CD4-positive, alpha-beta T cell treated with Interleukin-17A for 4 hours (primary cell): ENCODE results near the gene TMPRSS6.

Experiments used
- DNase-seq: peaks from one replicate; pipeline ENCODE4 v3.0.0-alpha.2; 2020; ENCODE audit warnings: mixed read lengths

TMPRSS6 gene

DNA sequence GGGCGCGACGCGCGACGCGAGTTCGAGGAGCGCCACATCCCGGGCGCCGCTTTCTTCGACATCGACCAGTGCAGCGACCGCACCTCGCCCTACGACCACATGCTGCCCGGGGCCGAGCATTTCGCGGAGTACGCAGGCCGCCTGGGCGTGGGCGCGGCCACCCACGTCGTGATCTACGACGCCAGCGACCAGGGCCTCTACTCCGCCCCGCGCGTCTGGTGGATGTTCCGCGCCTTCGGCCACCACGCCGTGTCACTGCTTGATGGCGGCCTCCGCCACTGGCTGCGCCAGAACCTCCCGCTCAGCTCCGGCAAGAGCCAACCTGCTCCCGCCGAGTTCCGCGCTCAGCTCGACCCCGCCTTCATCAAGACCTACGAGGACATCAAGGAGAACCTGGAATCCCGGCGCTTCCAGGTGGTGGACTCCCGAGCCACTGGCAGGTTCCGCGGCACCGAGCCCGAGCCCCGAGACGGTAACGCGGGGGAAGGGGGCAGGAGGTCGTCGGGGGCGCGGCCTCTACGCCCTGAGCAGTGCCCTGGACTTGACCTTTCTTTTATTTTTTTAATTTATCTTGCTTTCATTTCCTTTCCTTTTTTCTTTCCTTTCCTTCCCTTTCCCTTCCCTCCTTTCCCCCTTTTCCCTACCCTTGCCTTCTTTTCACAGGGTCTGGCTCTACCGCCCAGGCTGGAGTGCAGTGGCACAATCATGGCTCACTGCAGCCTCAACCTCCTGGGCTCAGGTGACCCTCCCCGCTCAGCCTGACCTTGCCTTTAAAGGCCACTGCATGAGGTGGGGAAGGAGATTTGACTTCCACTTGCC lies 85.0 kb downstream of the TMPRSS6 start:
- no peak for DNase-seq

DNA sequence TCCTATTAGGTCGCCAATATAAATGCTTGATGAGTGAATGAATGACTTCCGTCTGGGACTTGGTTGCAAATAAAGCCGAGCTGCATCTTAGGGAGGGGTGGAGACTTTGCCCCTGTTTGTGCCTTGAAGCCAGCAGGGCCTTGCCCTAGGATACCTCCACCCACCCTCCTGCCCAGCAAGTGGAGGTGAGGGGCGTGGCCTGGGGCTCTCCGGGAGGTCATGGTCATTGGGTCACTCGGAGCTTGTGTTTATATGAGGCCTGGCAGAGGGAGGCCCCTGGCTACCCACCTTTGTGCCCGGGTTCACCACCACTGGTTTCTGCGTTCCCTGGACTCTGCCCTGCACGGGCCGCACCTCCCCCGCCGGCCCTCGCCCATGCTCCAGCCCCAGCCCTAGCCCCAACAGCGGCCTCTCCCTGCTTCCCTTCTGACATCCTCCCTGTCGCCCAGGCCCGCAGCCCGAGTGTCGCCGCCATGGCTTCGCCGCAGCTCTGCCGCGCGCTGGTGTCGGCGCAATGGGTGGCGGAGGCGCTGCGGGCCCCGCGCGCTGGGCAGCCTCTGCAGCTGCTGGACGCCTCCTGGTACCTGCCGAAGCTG lies 85.7 kb downstream of the TMPRSS6 start:
- no peak for DNase-seq

DNA sequence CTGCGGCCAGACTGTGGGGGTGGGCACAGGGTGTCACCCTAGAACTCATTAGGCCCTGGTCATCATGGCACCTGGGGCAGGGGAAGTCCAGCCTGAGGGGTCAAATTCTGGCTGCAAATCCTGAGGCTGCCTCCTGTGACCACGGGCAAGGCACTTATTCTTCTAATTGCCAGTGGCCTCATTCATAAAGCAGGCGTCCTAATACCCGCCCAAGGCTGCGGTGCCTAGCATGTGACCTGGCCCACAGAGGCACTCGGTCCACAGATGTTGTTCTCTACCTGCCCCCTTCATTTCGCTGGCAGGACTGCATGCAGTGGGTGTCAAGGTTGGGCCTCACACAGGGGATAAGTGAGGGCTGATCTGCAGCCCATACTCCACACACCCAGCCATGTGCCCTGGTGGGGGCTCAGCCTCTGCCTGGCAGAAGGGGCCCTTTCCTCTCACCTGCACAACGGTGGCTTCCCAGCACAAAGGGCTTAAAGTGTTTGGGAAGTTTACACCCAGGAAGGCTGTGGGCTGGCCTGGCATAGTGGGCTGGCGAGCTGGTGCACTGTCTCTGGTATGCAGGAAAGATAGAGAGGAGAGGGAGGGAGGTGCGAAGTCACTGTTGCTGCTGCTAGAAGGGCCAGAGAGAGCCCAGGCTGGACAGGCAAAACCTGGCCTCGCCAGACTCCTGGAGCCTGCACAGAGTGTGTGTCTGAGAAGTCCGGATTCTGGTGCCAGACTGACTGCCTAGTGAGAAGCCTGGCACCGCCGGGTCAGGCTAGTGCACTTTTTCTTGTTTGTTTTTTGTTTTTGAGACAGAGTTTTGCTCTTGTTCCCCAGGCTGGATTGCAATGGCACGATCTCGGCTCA lies 86.8 kb downstream of the TMPRSS6 start:
- no peak for DNase-seq

DNA sequence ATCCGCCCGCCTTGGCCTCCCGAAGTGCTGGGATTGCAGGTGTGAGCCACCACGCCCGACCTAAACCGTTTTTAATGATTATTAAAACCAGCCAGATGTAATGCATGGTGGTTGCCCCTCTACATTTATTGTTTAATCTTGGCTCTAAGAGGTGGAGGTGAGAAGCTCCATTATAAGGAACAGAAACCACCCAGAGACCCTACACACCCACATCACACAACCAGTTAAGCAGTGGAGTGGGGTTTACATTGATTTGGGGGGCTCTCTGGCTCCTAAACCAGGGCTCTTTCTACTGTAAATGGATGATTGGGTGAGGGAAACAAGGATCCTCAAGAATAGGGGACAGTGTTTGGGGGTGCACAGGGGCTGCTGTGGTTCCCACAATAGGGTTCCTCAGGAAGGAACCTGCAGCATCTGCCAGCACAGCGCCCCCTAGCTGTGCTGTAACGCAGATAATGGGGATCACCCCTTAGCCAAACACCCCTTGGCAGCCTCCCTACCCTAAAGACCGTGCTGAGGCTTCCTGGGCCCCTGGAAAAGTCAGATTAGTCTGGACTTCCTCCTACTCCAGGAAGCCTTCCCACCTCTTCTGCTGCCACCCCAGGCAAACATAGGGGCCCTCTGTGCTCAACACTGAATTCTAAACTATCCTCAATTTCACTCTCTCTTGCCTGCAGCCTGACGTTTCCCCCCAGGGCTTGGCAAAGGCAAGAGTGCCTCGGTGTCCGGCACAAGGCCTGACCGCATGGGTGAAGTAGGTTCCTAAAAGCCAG lies 87.6 kb downstream of the TMPRSS6 start:
- DNase-seq = peak; percentile 69

DNA sequence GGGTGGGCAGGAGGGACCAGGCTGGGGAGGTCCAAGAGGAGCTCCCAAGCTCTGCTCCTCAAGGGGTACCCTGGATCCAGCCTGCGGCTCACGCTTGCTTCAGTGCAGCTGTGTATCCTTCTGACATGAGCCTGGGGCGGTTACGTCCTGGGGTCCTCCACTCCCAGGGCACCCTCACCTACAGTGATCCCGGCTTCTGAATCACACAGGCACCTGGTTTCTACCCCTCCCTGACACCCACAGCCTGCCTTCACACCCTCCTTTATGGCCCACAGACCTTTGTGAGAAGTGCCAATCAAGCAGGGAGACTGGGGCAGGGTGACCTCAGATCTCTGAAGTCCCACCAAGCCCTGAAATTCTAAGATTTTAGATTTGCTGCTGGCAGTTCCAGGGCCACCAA lies 88.5 kb downstream of the TMPRSS6 start:
- DNase-seq = no peak

DNA sequence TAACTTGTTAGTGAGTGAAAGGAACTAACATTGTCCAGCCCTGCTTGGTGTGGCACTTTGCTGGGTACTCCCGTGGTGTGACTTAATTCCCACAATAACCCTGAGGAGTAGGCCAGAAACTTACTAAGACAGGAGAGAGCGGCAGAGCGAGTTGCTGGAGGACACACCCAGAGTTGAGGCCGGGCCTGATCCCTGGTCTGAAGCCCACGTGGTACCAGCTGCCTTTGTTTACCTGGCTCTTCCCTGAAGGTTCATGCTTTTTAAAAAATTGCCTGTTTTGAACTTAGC lies 89.4 kb downstream of the TMPRSS6 start:
- no peak for DNase-seq

DNA sequence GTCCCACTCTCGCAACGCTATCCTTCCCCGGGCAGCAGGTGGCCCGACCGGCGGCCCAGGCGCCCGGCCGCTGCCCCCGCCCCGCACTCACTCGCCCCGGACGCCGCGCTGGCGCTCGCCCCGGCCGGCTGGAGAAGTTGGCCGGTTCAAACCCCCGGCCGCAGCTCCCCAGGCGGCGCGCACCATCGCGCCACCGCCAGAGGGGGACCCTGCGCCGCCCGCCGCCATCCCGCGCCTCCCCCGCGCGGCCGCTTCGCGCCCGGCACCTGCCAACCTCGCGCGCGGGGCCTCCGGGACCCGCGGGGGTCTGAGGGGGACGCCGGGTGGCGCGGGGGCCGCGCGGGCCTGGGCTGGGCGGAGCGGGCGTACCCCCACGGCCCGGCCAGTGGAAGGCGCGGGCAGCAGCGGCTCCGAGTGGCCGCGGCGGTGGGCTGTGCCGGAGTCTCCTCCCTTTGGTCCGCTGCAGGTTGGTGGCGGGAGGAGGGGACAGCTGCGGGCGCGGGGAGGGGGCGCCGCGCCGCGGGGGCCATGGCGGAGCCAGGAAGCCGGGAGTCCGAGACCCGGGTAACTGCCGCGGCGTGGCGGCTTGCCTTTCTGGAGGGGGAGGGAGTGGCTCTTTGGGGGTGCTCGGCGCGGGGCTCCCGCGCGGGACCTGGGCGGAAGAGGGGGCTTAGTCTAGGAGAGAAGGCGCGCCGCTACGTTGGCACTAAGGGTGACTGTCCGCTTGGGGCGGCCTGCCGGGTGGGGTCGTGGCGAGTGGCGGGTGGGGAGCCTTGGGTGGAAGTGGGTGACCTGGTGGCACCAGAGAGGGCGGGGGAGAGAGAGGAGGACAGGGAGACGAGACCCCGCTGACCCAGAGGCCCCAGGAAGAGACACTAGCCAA lies 90.0 kb downstream of the TMPRSS6 start, which contains the start of the genes MPST and TST:
TSS of gene MPST (plus strand) at position 434 of the 883 bp plus-strand sequence. CDS start at position 529, 95 bp downstream.
TSS of gene TST (minus strand) at position 139 of the 883 bp plus-strand sequence. CDS start 715 bp downstream, outside the sequence.
- peak; percentile 43 for DNase-seq

DNA sequence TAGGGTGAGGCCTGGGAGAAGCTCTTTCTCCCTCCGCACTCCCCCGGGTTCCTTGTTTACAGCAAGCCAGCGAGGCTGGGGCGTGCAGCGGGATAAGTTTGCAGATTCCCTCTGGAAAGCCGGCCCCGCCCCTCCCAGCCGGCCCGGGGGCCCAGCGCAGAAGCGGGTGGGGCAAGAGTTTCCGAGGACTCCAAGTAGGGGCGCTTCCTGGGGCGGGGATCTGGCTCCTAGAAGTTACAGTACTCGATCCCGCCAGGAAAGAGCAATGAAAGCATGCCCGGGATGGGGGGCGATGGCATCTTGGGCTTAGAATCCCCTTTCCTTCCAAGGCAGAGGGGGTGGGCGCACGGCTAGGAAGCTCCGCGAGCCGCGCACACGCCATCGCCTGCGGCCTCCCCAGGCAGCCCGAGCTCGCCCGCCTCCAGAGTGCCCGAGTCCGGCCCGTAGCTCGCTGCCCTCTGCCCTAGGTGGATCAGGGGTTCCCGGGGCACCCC lies 90.7 kb downstream of the TMPRSS6 start:
- peak; percentile 4 for DNase-seq

DNA sequence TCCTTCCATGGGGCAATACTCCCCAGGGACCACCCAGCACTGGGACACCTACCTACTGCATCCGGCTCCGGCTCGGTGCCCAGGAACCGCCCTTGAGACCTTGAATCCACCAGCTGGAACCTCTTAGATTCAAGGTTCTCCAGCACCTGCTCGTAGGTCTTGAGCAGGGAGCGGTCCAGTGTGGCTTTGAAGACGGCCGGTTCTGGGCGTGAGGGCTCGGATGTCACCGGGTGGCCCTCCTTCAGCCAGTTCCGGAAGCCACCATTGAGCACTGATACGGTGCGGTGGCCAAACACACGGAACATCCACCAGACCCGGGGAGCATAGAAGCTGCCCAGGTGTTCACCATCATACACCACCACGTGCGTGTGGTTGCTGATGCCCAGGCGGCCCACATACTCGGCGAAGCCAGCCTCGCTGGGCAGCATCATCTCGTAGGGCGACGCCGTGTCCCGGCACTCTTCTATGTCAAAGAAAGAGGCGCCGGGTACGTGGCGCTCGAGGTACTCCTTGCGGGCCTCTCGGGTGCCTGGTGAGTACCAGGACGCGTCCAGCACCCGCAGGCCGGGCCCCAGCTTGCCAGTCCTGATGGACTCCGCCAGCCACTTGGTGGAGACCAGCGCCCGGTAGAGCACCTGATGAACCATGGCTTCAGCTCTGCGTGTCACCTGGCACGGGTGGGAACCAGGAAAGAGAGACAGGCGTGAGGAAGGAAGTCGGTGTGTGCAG lies 91.3 kb downstream of the TMPRSS6 start:
- DNase-seq = no peak

DNA sequence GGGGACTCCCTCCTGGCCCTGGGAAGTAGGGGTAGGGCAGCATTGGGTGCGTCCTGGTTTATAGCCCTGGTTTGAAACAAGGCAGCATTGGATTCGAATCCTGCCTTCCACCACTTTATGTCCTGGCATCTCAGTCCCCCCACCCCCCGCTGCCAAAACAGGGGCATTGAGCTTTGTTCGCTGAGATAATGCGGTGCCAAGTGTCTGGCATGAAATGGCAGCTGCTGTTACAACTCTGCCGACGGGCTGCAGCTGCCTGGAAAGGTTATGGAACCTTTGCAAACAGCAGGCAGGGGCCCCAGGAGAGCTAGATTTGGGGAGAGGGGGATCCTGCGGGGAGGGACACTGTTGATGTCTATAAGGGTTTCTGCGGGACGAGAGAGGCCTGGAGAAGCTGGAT lies 92.2 kb downstream of the TMPRSS6 start:
- no peak for DNase-seq

DNA sequence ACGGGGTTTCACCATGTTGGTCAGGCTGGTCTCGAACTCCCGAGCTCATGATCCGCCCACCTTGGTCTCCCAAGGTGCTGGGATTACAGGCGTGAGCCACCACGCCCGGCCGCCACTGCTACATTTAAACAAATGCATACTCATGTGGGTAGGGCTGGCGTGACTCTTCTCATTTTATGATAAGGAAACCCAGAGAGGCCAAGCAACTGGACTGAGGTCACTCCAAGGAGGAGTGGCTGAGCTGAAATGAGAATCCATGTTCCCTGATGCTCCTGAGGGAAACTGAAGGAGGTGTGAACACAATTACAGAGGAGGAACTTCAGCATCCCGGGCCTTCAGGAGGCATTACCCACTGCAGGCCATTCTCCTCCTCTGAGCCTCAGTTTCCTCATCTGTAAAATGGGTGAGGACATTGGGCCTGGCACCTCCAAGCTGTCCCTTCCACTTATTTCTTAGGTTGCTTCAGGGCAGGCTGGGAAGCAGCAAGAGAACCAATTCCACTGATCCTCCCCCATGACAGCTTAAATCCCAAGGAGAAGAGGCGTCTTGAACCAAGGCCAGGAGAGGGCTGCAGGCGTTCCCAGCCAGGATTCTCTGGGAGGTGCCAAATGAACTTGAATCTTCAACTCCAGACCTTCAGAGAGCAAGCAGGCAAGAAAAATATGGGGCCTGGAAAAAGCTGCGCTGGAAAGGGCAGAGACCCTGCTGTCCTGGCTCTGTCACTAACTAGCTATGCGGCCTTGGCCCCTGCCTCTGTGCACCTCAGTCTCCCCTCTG lies 93.2 kb downstream of the TMPRSS6 start:
- DNase-seq = no peak

DNA sequence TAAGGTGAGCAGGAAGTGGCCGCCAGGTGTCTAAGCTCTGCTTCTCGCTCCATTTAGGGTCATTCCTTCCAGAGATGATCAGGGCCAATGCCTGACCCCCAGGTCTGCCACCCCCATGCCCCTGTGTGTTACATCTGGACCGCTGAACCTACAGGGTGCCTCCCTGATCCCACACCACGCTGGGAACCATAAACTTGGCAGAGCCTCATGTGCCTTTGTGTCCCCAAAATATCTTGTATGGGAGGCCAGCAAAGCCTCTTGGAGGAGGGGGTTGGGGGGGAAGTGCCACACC lies 94.0 kb downstream of the TMPRSS6 start:
- DNase-seq = no peak
